ENCODE data around the gene SLC8B1.

DNA sequence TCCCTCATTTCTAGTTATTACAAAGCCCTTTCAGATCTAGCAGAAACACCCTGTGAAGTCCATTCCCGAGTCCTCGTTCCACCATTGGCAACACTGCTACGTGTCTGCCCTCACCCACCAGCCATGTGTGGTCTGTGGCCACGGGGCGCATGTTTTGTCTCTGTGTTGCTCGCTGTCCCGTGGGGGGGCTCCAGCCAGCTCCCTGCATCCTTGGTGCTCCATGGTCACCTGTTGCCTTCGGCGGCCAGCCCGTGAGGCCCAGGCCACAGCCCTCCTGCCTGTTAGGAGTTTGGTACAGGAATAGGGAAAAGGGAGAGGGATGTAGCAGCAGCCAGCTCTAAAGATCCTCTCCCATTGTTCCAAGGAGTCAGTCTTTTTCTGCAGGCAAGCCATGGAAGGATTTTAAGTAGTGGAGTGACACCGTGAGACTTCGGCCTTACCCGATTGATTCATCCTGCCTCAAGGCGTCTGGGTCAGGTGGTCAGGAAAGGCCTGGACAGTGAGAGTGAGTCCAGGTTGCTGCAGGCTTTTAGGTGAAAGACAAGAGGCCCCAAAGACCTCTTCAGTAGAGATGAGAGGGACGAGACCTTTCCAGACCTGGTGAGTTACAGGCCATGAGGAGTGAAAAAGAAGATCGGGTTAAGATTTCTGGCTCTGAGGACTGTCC lies 83.4 kb downstream of the SLC8B1 start:
- TF ChIP-seq, protein P1, sequence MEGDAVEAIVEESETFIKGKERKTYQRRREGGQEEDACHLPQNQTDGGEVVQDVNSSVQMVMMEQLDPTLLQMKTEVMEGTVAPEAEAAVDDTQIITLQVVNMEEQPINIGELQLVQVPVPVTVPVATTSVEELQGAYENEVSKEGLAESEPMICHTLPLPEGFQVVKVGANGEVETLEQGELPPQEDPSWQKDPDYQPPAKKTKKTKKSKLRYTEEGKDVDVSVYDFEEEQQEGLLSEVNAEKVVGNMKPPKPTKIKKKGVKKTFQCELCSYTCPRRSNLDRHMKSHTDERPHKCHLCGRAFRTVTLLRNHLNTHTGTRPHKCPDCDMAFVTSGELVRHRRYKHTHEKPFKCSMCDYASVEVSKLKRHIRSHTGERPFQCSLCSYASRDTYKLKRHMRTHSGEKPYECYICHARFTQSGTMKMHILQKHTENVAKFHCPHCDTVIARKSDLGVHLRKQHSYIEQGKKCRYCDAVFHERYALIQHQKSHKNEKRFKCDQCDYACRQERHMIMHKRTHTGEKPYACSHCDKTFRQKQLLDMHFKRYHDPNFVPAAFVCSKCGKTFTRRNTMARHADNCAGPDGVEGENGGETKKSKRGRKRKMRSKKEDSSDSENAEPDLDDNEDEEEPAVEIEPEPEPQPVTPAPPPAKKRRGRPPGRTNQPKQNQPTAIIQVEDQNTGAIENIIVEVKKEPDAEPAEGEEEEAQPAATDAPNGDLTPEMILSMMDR (IDR thresholded peaks at IDR 0.05): no peak
- TF ChIP-seq POLR2A (IDR thresholded peaks at IDR 0.05) (no peak), EP300 (IDR thresholded peaks at IDR 0.05) (no peak)
